Esophagus muscularis mucosa (tissue), 3 donors: ENCODE measurements around the gene TLE4.
"Not testable (repeated sequence)": the region's sequence is repeated elsewhere in the genome, so short reads cannot be mapped to it uniquely, and the experiment has no call there.

ENCODE experiments used
- POLR2AphosphoS5 ChIP-seq, 2 donors: sonication (generic); formaldehyde crosslinking; IDR thresholded peaks; one replicate each; pipeline ENCODE4 v1.6.1; 2017; ENCODE audit warnings: antibody characterized with exemption in 2 of 2
- TF ChIP-seq, protein P1 (sequence below), 3 experiments: fragments of 200-600 bp in 2 of 3; fragments of 450-650 bp in 1 of 3; sonication (generic) in 2 of 3; IDR thresholded peaks; one replicate each; pipeline ENCODE4 v1.5.1; 2017 to 2019; ENCODE audit warnings: antibody characterized with exemption in 3 of 3, mild to moderate bottlenecking in 2 of 3, moderate library complexity in 1 of 3

DNA sequence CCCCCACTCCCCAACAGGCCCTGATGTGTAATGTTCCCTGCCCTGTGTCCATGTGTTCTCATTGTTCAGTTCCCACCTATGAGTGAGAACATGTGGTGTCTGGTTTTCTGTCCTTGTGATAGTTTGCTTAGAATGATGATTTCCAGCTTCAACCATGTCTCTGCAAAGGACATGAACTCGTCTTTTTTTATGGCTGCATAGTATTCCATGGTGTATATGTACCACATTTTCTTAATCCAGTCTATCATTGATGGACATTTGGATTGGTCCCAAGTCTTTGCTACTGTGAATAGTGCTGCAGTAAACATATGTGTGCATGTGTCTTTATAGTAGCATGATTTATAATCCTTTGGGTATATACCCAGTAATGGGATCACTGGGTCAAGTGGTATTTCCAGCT is 34.8 kb downstream of the TLE4 start:
- TF ChIP-seq, protein P1, sequence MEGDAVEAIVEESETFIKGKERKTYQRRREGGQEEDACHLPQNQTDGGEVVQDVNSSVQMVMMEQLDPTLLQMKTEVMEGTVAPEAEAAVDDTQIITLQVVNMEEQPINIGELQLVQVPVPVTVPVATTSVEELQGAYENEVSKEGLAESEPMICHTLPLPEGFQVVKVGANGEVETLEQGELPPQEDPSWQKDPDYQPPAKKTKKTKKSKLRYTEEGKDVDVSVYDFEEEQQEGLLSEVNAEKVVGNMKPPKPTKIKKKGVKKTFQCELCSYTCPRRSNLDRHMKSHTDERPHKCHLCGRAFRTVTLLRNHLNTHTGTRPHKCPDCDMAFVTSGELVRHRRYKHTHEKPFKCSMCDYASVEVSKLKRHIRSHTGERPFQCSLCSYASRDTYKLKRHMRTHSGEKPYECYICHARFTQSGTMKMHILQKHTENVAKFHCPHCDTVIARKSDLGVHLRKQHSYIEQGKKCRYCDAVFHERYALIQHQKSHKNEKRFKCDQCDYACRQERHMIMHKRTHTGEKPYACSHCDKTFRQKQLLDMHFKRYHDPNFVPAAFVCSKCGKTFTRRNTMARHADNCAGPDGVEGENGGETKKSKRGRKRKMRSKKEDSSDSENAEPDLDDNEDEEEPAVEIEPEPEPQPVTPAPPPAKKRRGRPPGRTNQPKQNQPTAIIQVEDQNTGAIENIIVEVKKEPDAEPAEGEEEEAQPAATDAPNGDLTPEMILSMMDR (IDR thresholded peaks at IDR 0.05) = not testable (repeated sequence)
- not testable (repeated sequence) for TF ChIP-seq POLR2AphosphoS5 (IDR thresholded peaks at IDR 0.05)
